Thoracic aorta (tissue), 2 donors: ENCODE measurements around the gene NTRK2. TPM values are rescaled to one million over a fixed set of nuclear protein-coding genes. Genes with fewer than 3 reads are reported as not detected.

Experiments
- ATAC-seq: fragments of 150-250 bp; one replicate; pipeline ENCODE4 v1.8.0; 2017; ENCODE audit warnings: low read depth; ENCODE audit not compliant: insufficient number of reproducible peaks, low FRiP score
- DNase-seq: peaks from one replicate; pipeline ENCODE4 v3.0.0-alpha.2; 2020; ENCODE audit warnings: low spot score
- H3K27ac ChIP-seq, 2 donors: fragments of 200-600 bp; sonication (generic); 1 replicate in 1 of 2; 2 replicates in 1 of 2; pipeline ENCODE4 v1.5.1; 2016; ENCODE audit warnings: mild to moderate bottlenecking in 2 of 2, moderate library complexity in 2 of 2
- H3K27me3 ChIP-seq: fragments of 200-600 bp; sonication (generic); replicated peaks from 2 replicates; pipeline ENCODE4 v1.6.0; 2016; ENCODE audit warnings: mild to moderate bottlenecking; ENCODE audit not compliant: insufficient read depth
- H3K36me3 ChIP-seq: fragments of 200-600 bp; sonication (generic); one replicate; pipeline ENCODE4 v1.5.1; 2016
- H3K4me1 ChIP-seq, 2 donors: fragments of 200-600 bp; sonication (generic); 1 replicate in 1 of 2; 2 replicates in 1 of 2; pipeline versions ENCODE4 v1.5.1 to v1.6.0; 2016; ENCODE audit warnings: low read depth in 2 of 2, mild to moderate bottlenecking in 1 of 2; ENCODE audit not compliant: control insufficient read depth in 1 of 2
- H3K4me3 ChIP-seq: fragments of 200-600 bp; sonication (generic); 2 replicates; pipeline ENCODE4 v1.5.1; 2016; ENCODE audit warnings: mild to moderate bottlenecking
- H3K9me3 ChIP-seq: fragments of 200-600 bp; sonication (generic); 2 replicates; pipeline ENCODE4 v1.5.1; 2016
- CTCF ChIP-seq: fragments of 200-600 bp; sonication (generic); IDR thresholded peaks from one replicate; pipeline ENCODE4 v1.5.1; 2019; ENCODE audit warnings: antibody characterized with exemption
- total RNA-seq, 2 donors: library from RNA; depleted of rRNA; stranded (reverse); fragments of >200 nt; gene quantifications; one replicate each; pipeline versions ENCODE4 v1.1.0 to v1.2.3, GENCODE V29; 2016

NTRK2 gene
- total RNA-seq, 2 donors from 2014 or later = 12.6 to 27.9 TPM

- no peak overlapping the region for H3K4me3 ChIP-seq
- no peak overlapping the region for H3K27ac ChIP-seq
- H3K4me1 ChIP-seq = no peaks in the 10 kb centered on the region
- TF ChIP-seq CTCF = no peak
- no peaks in the 10 kb centered on the region for H3K27me3 ChIP-seq
- H3K9me3 ChIP-seq = peaks cover 6% of the 10 kb centered on the region
- ATAC-seq (no peak), DNase-seq (no peak)
- no peaks in the 10 kb centered on the region for H3K36me3 ChIP-seq
Observed at GRCh38 chr9:85001925-85002324, 332.4 kb downstream of the NTRK2 start.

GRCh38 chr9:85004818-85005413 is 335.4 kb downstream of the NTRK2 start:
- no peaks in the 10 kb centered on the region for H3K4me1 ChIP-seq
- H3K27ac ChIP-seq = no peak overlapping the region
- no peak for TF ChIP-seq CTCF
- H3K9me3 ChIP-seq = peaks cover 6% of the 10 kb centered on the region
- no peaks in the 10 kb centered on the region for H3K27me3 ChIP-seq
- ATAC-seq (no peak), DNase-seq (no peak)
- H3K4me3 ChIP-seq = no peak overlapping the region
- H3K36me3 ChIP-seq = no peaks in the 10 kb centered on the region

GRCh38 chr9:85007748-85008147 is 338.2 kb downstream of the NTRK2 start:
- DNase-seq (no peak), ATAC-seq (no peak)
- TF ChIP-seq CTCF = no peak
- Histone ChIP-seq H3K4me3 (no peak overlapping the region), H3K4me1 (no peaks in the 10 kb centered on the region), H3K9me3 (no peaks in the 10 kb centered on the region), H3K27ac (no peak overlapping the region), H3K27me3 (no peaks in the 10 kb centered on the region), H3K36me3 (no peaks in the 10 kb centered on the region)

GRCh38 chr9:85008215-85008614 is 338.7 kb downstream of the NTRK2 start:
- no peaks in the 10 kb centered on the region for H3K4me1 ChIP-seq
- TF ChIP-seq CTCF = no peak
- no peak for ATAC-seq
- H3K9me3 ChIP-seq = no peaks in the 10 kb centered on the region
- no peaks in the 10 kb centered on the region for H3K36me3 ChIP-seq
- H3K27me3 ChIP-seq = no peaks in the 10 kb centered on the region
- no peak overlapping the region for H3K4me3 ChIP-seq
- no peak overlapping the region for H3K27ac ChIP-seq
- no peak for DNase-seq

GRCh38 chr9:85009251-85009650 is 339.7 kb downstream of the NTRK2 start:
- TF ChIP-seq CTCF = no peak
- no peak overlapping the region for H3K27ac ChIP-seq
- no peaks in the 10 kb centered on the region for H3K36me3 ChIP-seq
- H3K4me3 ChIP-seq = no peak overlapping the region
- H3K27me3 ChIP-seq = no peaks in the 10 kb centered on the region
- no peaks in the 10 kb centered on the region for H3K4me1 ChIP-seq
- no peaks in the 10 kb centered on the region for H3K9me3 ChIP-seq
- ATAC-seq (no peak), DNase-seq (no peak)
